GM23248 (cell line): ENCODE results near the gene RBPJ.

Source experiments
- EZH2 ChIP-seq: fragments of 200-600 bp; sonication (generic); IDR thresholded peaks from 2 replicates; pipeline ENCODE4 v1.6.1; 2018; ENCODE audit warnings: antibody characterized with exemption, mild to moderate bottlenecking; ENCODE audit not compliant: insufficient read depth, poor library complexity, severe bottlenecking
- EZH2phosphoT487 ChIP-seq: fragments of 200-600 bp; sonication (generic); IDR thresholded peaks from 2 replicates; pipeline ENCODE4 v1.6.1; 2018; ENCODE audit warnings: antibody characterized with exemption, moderate library complexity, mild to moderate bottlenecking, low read depth; ENCODE audit not compliant: insufficient read depth

GRCh38 chr4:26413582-26413981, 92.8 kb downstream of the RBPJ start:
- TF ChIP-seq EZH2phosphoT487 (no peak), EZH2 (no peak)
